GM19025 (cell line): Measurements from ENCODE around the gene MRM1.
A peak's percentile ranks its signal among the peaks of the same experiment; 100 is the strongest.
"Not testable (repeated sequence)": the region's sequence is repeated elsewhere in the genome, so short reads cannot be mapped to it uniquely, and the experiment has no call there.

Experiments used
- ATAC-seq: cut with Tn5 transposase; IDR thresholded peaks from one replicate; pipeline ENCODE4 v1.9.1; 2021; ENCODE audit warnings: mild to moderate bottlenecking, low read depth, moderate library complexity; ENCODE audit not compliant: unreplicated experiment

MRM1 gene

DNA sequence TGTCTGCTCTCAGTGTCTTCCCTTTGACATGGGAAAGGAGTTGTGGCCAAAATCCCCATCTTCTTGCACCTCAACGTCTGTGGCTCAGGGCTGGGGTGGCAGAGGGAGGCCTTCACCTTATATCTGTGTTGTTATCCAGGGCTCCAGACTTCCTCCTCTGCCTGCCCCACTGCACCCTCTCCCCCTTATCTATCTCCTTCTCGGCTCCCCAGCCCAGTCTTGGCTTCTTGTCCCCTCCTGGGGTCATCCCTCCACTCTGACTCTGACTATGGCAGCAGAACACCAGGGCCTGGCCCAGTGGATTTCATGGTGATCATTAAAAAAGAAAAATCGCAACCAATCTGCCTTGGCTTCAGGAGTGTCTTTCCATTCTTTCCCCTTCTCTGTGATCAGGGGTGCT lies 918 bp upstream of the MRM1 start:
- no peak for ATAC-seq

DNA sequence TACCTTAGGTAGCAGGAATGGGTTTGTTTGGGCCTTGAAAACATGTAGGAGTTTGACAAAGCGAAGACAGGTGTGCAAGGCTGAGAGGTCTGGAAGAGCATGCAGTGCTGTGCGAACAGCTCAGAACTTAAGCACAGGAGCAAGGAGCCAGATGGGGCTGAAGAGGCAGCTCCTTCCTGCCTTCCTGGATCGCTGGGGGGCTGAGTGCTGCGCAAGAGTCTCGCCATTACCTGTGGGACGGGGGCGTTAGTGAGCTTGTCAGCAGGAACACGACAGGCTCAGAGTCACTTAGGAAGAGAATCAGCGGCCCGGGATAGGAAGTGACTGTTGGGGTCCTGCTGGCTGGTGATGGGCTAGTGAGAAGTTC lies 464 bp upstream of the MRM1 start:
- no peak for ATAC-seq

DNA sequence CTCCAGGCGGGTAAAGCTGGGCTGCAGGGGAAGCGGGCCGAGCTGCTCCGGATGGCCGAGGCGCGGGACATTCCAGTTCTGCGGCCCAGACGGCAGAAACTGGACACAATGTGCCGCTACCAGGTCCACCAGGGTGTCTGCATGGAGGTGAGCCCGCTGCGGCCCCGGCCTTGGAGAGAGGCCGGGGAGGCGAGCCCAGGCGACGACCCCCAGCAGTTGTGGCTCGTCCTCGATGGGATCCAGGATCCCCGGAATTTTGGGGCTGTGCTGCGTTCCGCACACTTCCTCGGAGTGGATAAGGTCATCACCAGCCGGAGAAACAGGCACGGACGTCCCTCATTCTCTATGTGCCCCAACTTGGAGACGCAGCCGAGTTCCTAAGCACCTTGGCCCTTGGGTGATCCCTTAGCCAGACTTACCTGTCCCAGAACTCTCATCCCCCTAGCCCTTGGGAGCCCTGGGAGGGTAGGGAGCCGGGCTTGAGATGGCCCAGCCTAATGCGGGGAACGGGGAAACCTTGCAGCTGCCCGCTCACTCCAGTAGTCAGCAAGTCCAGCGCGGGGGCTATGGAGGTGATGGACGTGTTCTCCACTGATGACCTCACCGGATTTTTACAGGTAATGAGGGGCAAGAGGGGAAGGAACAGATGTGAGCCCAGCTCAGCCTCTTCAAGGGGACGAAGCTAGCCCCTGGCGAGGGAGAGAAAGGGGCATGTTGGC lies 806 bp downstream of the MRM1 start:
- peak; percentile 7 for ATAC-seq

- ATAC-seq = no peak
Observed at GRCh38 chr17:36602924-36603384, 1.6 kb downstream of the MRM1 start.

GRCh38 chr17:36605028-36605427 lies 3.6 kb downstream of the MRM1 start:
- ATAC-seq = not testable (repeated sequence)

GRCh38 chr17:36608280-36608679 lies 6.9 kb downstream of the MRM1 start:
- no peak for ATAC-seq

DNA sequence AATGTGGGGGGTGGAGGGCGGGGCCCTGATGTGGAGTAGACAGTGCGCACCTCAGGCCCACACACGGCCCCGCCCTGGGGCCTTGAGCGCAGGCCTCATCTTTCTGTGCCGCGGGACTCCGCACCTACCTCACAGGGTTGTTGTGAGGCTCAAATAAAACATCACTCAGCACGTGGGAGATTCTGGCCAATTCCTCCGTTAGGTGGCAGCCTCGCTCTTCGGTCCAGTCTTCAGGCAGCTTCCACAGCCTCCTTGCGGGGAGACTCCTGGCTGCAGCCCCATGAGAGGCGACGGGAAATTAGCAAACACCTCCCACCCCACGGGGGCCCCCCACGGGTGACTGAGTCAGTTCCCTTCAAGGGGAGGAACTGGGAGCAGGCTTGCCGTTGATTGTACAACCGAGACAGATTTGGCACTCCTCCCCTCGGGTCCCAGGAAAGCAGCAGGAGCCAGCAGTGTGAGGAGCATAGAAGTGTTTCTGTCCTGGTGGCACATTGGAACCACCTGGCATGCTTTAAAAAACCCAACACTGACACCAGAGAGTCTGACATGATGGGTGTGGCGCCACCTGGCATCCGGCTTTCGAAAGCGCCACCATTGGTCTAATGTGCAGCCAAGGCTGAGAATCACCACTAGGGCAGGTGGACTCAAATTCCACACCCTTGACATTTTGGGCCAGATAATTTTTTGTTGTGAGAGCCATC lies 7.6 kb downstream of the MRM1 start:
- no peak for ATAC-seq

- no peak for ATAC-seq
Observed at GRCh38 chr17:36609498-36609862, 8.1 kb downstream of the MRM1 start.

GRCh38 chr17:36610474-36610873 lies 9.1 kb downstream of the MRM1 start:
- no peak for ATAC-seq

DNA sequence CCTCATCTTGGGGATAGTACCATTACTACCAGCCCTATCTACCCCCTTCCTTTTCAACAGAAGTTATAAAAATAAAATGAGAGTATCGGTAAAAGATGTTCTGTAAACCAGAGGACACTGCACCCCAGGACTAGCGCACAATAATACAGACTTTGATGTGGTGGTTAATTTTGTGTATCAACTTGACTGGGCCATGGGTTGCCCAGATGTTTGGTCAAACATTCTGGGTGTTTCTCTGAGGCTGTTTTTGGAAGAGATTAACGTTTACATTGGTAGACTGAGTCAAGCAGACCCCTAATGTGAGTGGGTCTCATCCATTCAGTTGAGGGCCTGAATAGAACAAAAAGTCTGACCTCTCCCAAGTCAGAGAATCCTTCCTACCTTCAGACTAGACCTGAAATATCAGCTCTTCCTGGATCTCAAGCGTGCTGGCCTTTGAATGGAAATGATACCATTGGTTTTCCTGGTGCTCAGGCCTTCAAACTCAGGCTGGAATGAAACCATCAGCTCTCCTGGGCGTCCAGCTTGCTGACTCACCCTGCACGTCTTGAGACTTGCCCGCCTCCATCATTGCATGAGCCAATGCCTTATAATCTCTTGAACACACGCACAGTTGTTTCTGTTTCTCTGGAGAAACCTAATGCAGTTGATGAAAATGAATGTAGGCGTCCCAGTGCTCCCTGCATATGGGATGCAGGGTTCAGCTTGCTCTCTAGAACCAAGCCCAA lies 10.1 kb downstream of the MRM1 start:
- no peak for ATAC-seq

- ATAC-seq = no peak
Observed at GRCh38 chr17:36612323-36612722, 10.9 kb downstream of the MRM1 start.

GRCh38 chr17:36613155-36613554 lies 11.8 kb downstream of the MRM1 start:
- ATAC-seq = no peak

DNA sequence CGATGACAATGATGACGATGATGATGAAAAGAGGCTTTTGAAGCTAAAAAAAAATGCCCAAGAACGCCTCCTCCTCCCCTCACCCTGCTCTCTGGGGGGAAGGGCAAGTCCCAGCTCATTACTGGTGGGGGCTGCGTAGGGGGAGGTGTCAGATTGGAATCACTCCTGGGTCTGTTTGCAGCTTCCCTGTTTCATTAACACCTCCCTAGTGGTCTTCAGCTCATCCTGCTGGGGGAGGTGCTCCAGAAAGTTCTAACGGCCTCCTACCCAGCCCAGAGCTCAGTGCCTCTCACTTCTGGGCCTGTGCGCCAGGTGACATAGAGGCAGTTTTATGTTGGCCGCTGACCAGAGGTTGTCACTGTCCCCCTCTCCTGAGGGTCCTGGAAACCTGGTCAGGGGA lies 12.7 kb downstream of the MRM1 start:
- ATAC-seq = no peak

- ATAC-seq = no peak
Observed at GRCh38 chr17:36614933-36615332, 13.6 kb downstream of the MRM1 start.

GRCh38 chr17:36616061-36617029 lies 15.0 kb downstream of the MRM1 start:
- ATAC-seq = no peak

DNA sequence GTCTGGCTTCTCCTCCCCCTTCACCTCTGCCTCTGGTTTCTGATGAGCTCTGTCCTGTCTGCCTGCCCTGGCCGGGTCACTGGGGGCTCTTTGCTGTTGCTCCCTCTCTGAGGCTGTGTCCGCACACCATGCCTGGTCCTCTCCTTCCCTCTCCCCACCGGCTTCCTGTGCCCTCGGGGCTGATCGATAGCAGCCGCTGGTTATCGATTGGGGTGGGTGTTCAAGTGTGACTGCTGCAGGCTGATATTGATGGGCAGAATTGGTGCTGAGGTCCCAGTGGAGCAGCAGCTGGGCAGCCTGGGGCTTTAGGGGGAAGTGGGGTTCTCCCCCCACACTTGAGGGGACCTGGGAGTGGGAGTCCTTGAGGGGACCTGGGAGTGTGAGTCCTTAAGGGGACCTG lies 16.4 kb downstream of the MRM1 start:
- ATAC-seq = no peak

- no peak for ATAC-seq
Observed at GRCh38 chr17:36623281-36623680, 21.9 kb downstream of the MRM1 start.

- ATAC-seq = no peak
Observed at GRCh38 chr17:36625188-36625587, 23.8 kb downstream of the MRM1 start.

DNA sequence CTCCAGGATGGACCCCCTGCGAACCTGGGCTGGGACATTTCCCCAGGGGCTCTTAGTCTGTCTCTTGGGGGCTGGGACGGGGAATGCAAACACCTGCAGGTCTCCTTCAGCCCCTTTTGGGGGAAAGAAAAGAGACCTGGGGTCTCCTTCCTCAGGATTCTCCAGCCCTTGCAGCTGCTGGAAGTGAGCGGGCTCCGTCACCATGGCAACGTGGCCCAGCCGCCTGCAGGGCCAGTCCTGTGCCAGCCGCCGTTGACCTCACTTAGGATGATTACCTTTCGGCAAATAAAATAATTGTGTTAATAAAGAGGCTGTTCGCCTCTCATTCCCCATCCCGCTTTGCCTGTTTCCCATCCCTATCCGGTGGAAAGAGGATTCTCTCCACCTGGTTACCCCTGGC lies 25.7 kb downstream of the MRM1 start:
- no peak for ATAC-seq

GRCh38 chr17:36628576-36628975 lies 27.2 kb downstream of the MRM1 start:
- no peak for ATAC-seq
